Measurements from ENCODE around the gene FLNC. TPM values are rescaled to one million over a fixed set of nuclear protein-coding genes. Genes with fewer than 3 reads are reported as not detected.
A peak's percentile ranks its signal among the peaks of the same experiment; 100 is the strongest.

The FLNC gene
- total and polyA plus RNA-seq, 9 donors, result 339 to 779 (median 470) TPM

- Histone ChIP-seq H3K4me1 (ENCODE audit: control insufficient read depth, insufficient read depth, low read length) (peaks cover 6% of the 10 kb centered on the region), H3K4me3 (ENCODE audit: low read length) (no peak overlapping the region), H3K9me3 (replicated peaks; ENCODE audit: control insufficient read depth, low read depth, low read length) (no peaks in the 10 kb centered on the region), H3K27ac (ENCODE audit: low read length) (no peak overlapping the region), H3K27me3 (ENCODE audit: control insufficient read depth, insufficient read depth, low read length) (no peaks in the 10 kb centered on the region), H3K36me3 (ENCODE audit: control insufficient read depth, insufficient read depth, low read length) (peaks cover 92% of the 10 kb centered on the region)
- 82% methylated on average over 23 of the region's 23 CpGs for WGBS (ENCODE audit: insufficient coverage)
- no peak for DNase-seq
These were observed 23.6 kb downstream of the FLNC start for GRCh38 chr7:128853799-128854198.

- no peaks in the 10 kb centered on the region for H3K9me3 ChIP-seq (replicated peaks; ENCODE audit: control insufficient read depth, low read depth, low read length)
- no peaks in the 10 kb centered on the region for H3K27me3 ChIP-seq (ENCODE audit: control insufficient read depth, insufficient read depth, low read length)
- peaks cover 92% of the 10 kb centered on the region for H3K36me3 ChIP-seq (ENCODE audit: control insufficient read depth, insufficient read depth, low read length)
- peak overlapping the region; percentile 3 for H3K27ac ChIP-seq (ENCODE audit: low read length)
- DNase-seq, result no peak
- 94% methylated on average over 21 of the region's 21 CpGs for WGBS (ENCODE audit: insufficient coverage)
- peaks cover 12% of the 10 kb centered on the region for H3K4me1 ChIP-seq (ENCODE audit: control insufficient read depth, insufficient read depth, low read length)
- H3K4me3 ChIP-seq (ENCODE audit: low read length), result no peak overlapping the region
These were observed 24.2 kb downstream of the FLNC start for GRCh38 chr7:128854396-128854795.

DNA sequence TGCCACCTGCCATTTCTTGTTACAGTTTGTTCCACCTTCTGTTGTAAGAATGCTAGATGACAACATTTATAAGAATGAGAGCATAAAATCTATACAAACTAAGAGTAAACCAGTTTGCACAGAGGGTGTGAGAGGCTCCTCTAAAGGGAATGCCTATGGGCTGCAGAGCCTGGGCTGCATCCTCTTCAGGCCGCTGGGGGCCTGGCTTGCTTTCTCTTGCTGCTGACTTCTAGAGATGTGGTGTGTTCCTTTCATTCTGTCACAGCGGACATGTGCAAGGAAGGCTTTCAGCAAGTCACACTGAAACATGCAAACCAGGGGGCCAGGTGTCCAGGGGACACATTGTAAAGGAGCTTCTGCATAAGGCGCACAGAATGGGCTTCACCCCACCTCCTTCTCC lies 25.4 kb downstream of the FLNC start:
- H3K27me3 ChIP-seq (ENCODE audit: control insufficient read depth, insufficient read depth, low read length), result no peaks in the 10 kb centered on the region
- no peaks in the 10 kb centered on the region for H3K9me3 ChIP-seq (replicated peaks; ENCODE audit: control insufficient read depth, low read depth, low read length)
- H3K36me3 ChIP-seq (ENCODE audit: control insufficient read depth, insufficient read depth, low read length), result peaks cover 89% of the 10 kb centered on the region
- DNase-seq, result no peak
- H3K27ac ChIP-seq (ENCODE audit: low read length), result peak overlapping the region; percentile 10
- H3K4me1 ChIP-seq (ENCODE audit: control insufficient read depth, insufficient read depth, low read length), result peaks cover 23% of the 10 kb centered on the region
- H3K4me3 ChIP-seq (ENCODE audit: low read length), result no peak overlapping the region
- 82% methylated on average over 3 of the region's 3 CpGs for WGBS (ENCODE audit: insufficient coverage)

DNA sequence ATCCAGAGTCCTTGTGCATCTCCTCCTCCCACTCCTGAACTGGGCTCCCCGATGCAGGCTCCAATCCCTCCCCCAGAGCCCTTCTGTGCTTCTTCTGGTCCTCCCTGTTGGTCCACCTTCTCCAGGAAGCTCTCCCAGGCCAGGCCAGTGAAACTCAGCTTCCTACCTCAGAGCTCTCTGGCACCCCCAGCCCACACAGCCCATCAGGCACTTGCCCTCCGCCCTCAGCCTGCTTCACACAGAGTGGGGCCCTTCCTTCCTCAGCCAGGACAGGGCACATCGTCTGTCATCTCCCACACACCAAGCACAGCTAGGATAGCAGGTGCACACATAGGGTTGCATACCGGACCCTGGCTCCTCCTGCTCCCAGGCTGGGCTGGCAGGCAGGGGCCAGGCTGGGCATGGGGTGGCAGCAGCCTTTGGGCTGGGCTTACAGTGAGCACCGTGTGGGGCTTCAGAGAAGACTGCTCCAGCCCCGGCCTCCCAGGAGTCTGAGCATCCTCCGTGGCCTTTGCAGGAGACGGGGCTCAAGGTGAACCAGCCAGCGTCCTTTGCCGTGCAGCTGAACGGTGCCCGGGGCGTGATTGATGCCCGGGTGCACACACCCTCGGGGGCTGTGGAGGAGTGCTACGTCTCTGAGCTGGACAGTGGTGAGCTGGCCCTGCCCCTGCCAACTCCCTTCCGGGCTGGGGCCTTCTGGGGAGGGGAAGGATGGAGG lies 26.0 kb downstream of the FLNC start:
- WGBS (ENCODE audit: insufficient coverage), result 82% methylated on average over 15 of the region's 17 CpGs
- Histone ChIP-seq H3K27me3 (ENCODE audit: control insufficient read depth, insufficient read depth, low read length) (no peaks in the 10 kb centered on the region), H3K27ac (ENCODE audit: low read length) (no peak overlapping the region), H3K9me3 (replicated peaks; ENCODE audit: control insufficient read depth, low read depth, low read length) (no peaks in the 10 kb centered on the region), H3K4me1 (ENCODE audit: control insufficient read depth, insufficient read depth, low read length) (peaks cover 29% of the 10 kb centered on the region), H3K36me3 (ENCODE audit: control insufficient read depth, insufficient read depth, low read length) (peaks cover 83% of the 10 kb centered on the region), H3K4me3 (ENCODE audit: low read length) (no peak overlapping the region)
- no peak for DNase-seq

DNA sequence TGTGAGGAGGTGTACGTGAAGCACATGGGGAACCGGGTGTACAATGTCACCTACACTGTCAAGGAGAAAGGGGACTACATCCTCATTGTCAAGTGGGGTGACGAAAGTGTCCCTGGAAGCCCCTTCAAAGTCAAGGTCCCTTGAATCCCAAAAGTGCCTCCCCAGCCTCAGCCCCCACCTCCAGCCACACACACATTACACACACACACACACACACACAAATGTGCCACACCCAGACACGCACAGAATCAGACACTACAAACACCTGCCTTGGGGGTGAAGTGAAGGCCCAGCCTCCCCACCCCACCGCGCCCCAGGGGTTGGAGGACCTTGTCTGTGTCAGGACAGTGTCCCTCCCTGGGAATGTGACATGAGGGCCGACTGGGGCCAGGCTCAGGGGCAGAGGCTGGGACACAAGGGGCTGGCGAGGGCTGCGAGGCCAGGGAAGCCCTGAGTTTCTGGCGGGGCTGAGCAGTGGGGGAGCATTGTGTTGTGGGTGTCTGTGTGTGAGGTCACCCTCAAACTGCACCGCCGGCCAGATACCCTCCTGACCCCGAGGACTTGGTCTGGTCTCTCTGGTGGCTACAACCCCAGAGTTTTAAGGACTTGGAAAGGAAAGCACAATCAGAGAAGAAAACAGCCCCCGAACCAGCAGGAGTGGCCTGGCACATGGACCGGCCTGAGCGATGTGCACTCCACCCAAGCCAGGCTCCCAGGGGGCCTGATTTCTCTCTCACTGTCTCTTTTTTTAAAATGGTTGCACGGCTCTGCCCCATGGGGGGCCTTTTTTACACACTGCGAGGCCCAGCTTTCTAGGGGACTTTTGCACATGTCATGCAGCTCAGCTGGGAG lies 28.4 kb downstream of the FLNC start:
- H3K27ac ChIP-seq (ENCODE audit: low read length), result peak overlapping the region; percentile 32

GRCh38 chr7:128859232-128860157 lies 29.3 kb downstream of the FLNC start:
- WGBS (ENCODE audit: insufficient coverage), result 23% methylated on average over 11 of the region's 12 CpGs
- Histone ChIP-seq H3K4me3 (ENCODE audit: low read length) (no peak overlapping the region), H3K4me1 (ENCODE audit: control insufficient read depth, insufficient read depth, low read length) (peaks cover 42% of the 10 kb centered on the region), H3K27ac (ENCODE audit: low read length) (peak overlapping the region; percentile 59), H3K27me3 (ENCODE audit: control insufficient read depth, insufficient read depth, low read length) (no peaks in the 10 kb centered on the region), H3K36me3 (ENCODE audit: control insufficient read depth, insufficient read depth, low read length) (peaks cover 53% of the 10 kb centered on the region), H3K9me3 (replicated peaks; ENCODE audit: control insufficient read depth, low read depth, low read length) (no peaks in the 10 kb centered on the region)
- DNase-seq, result peak; percentile 41

More for the DNA sequence above, 28.4 kb downstream of the FLNC start:
- Histone ChIP-seq H3K4me1 (ENCODE audit: control insufficient read depth, insufficient read depth, low read length) (peaks cover 35% of the 10 kb centered on the region), H3K9me3 (replicated peaks; ENCODE audit: control insufficient read depth, low read depth, low read length) (no peaks in the 10 kb centered on the region), H3K36me3 (ENCODE audit: control insufficient read depth, insufficient read depth, low read length) (peaks cover 60% of the 10 kb centered on the region), H3K27me3 (ENCODE audit: control insufficient read depth, insufficient read depth, low read length) (no peaks in the 10 kb centered on the region), H3K4me3 (ENCODE audit: low read length) (no peak overlapping the region)
- DNase-seq, result peak; percentile 67
- 47% methylated on average over 10 of the region's 18 CpGs for WGBS (ENCODE audit: insufficient coverage)

DNA sequence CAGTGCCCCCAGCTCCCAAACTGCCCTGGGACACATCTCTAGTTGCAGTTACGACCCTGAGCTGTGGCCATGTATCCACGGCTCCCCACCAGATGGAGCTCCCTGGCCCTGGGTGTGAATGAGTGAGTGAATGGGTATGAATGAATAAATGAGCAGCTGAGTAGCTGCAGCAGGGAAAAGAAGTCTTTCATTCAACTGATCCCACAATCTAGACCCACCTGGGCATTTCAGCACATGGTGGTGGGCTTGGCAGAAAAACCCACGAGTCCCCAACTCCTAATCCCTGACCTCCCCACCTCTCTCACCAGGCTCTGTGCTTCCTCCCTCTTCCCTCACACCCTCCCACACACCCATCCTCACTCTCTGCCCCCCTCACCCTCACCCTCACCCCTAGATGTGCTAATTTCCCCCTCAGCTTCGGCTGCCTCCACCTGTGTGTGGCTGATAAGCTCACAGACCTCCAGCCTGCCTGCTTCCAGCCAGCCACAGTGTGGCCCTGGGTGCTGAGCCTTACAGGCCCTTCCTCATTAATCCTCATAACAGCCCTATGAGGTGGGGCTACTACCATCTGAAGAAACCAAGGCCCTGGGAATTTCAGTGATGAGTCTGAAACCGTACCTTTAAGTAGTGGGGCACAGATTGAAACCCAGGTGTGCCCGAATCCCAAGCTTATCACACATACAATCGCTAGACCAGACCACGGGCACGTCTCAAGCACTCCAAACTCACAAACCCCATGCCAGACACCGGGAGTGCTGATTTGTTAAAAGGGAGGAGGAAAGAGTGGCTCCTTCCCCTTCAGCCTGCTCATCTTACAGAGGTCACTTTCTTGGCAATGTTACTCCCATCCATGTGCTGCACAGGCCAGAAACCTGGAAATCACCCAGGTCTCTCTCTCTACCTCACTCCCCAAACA lies 30.2 kb downstream of the FLNC start:
- peaks cover 52% of the 10 kb centered on the region for H3K36me3 ChIP-seq (ENCODE audit: control insufficient read depth, insufficient read depth, low read length)
- no peaks in the 10 kb centered on the region for H3K27me3 ChIP-seq (ENCODE audit: control insufficient read depth, insufficient read depth, low read length)
- DNase-seq, result peak; percentile 76
- no peak overlapping the region for H3K4me3 ChIP-seq (ENCODE audit: low read length)
- peaks cover 42% of the 10 kb centered on the region for H3K4me1 ChIP-seq (ENCODE audit: control insufficient read depth, insufficient read depth, low read length)
- peak overlapping the region; percentile 67 for H3K27ac ChIP-seq (ENCODE audit: low read length)
- H3K9me3 ChIP-seq (replicated peaks; ENCODE audit: control insufficient read depth, low read depth, low read length), result no peaks in the 10 kb centered on the region
- WGBS (ENCODE audit: insufficient coverage), result 7% methylated on average over 2 of the region's 10 CpGs

DNA sequence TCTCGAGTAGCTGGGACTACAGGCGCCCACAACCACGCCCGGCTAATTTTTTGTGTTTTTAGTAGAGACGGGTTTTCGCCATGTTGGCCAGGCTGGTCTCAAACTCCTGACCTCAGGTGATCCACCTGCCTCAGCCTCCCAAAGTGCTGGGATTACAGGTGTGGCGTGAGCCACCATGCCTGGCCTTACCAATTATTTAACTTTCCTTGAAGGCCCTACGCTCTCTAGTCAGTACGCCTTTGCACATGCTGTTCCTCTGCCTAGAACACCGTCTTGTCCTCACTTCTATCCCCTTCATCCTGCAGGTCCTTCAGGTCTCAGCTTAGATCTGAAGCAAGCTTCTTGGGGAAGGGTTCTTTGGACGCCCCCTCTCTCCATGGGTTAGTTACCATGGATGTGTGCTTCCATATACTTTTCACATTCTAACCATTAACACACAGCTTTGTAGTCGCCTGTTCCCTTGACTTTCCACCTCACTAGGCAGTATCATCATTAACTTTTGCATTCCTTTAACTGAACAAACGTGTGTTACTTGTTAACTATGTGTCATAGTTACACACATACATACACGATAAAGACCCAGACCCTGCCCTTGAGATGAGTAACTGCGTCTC lies 31.9 kb downstream of the FLNC start:
- peak overlapping the region; percentile 69 for H3K27ac ChIP-seq (ENCODE audit: low read length)
- no peaks in the 10 kb centered on the region for H3K27me3 ChIP-seq (ENCODE audit: control insufficient read depth, insufficient read depth, low read length)
- H3K4me1 ChIP-seq (ENCODE audit: control insufficient read depth, insufficient read depth, low read length), result peaks cover 42% of the 10 kb centered on the region
- peaks cover 50% of the 10 kb centered on the region for H3K36me3 ChIP-seq (ENCODE audit: control insufficient read depth, insufficient read depth, low read length)
- DNase-seq, result no peak
- no peaks in the 10 kb centered on the region for H3K9me3 ChIP-seq (replicated peaks; ENCODE audit: control insufficient read depth, low read depth, low read length)
- WGBS (ENCODE audit: insufficient coverage), result 73% methylated on average over 12 of the region's 15 CpGs
- peak overlapping the region; percentile 86 for H3K4me3 ChIP-seq (ENCODE audit: low read length)
